ENCODE data around the gene ATP5MC3.

GRCh38 chr2:175170659-175171304 is 10.7 kb downstream of the ATP5MC3 start:
- TF ChIP-seq CTCF (IDR thresholded peaks at IDR 0.05) (no peak), POLR2A (IDR thresholded peaks at IDR 0.05) (no peak)

Data from uterus (tissue), 2 donors.